Measurements from ENCODE around the gene PTPRN2. TPM values are rescaled to one million over a fixed set of nuclear protein-coding genes. Genes with fewer than 3 reads are reported as not detected.

Gene PTPRN2
- total and polyA plus RNA-seq, 9 of the 15 experiments (the other 6 are each of a cell fraction or from before 2014, with no cell fraction given), result not detected

- TF ChIP-seq ARID1B (IDR thresholded peaks at IDR 0.05) (no peak), ZBTB40 (IDR thresholded peaks at IDR 0.05) (no peak), ZBTB40 (CRISPR knock-in tag; IDR thresholded peaks at IDR 0.05) (0 out of 2 replicates have a peak, but pooled peaks have one; percentile 43), E2F4 (CRISPR knock-in tag; IDR thresholded peaks at IDR 0.05; ENCODE audit: low read depth) (peak; percentile 59; the same call in 1 of the 2 replicates), RCOR1 (IDR thresholded peaks at IDR 0.05; ENCODE audit: borderline replicate concordance in 1 of 2, low read depth in 2 of 2, low read length in 2 of 2) (peak in 1 of 2 experiments; percentile 43; a peak in 1 of 4 replicates), ZNF239 (CRISPR knock-in tag; IDR thresholded peaks at IDR 0.05) (no peak), FIP1L1 (IDR thresholded peaks at IDR 0.05; ENCODE audit: low read depth, low read length, poor library complexity, severe bottlenecking) (no peak), THAP7 (CRISPR knock-in tag; IDR thresholded peaks at IDR 0.05) (no peak), ZNF263 (CRISPR knock-in tag; IDR thresholded peaks at IDR 0.05; ENCODE audit: borderline replicate concordance) (peak; percentile 90), HDAC8 (tag; IDR thresholded peaks at IDR 0.05) (0 out of 2 replicates have a peak, but pooled peaks have one; percentile 19), NCOA1 (IDR thresholded peaks at IDR 0.05; ENCODE audit: low read depth) (peak; percentile 57; the same call in 1 of the 2 replicates), EP400 (IDR thresholded peaks at IDR 0.05) (no peak), ZFP36 (IDR thresholded peaks at IDR 0.05; ENCODE audit: low read depth, low read length, partially characterized antibody) (peak; percentile 83), ZNF224 (CRISPR knock-in tag; IDR thresholded peaks at IDR 0.05) (peak; percentile 41; the same call in 1 of the 2 replicates), ZNF511 (CRISPR knock-in tag; IDR thresholded peaks at IDR 0.05) (peak; percentile 95)
Observed at GRCh38 chr7:158362912-158363905, 224.4 kb downstream of the PTPRN2 start (continued).
